GM21717 (cell line): Measurements from ENCODE around the gene HES1.

Experiments used
- ATAC-seq: cut with Tn5 transposase; IDR thresholded peaks from one replicate; pipeline ENCODE4 v1.9.1; 2021; ENCODE audit warnings: mild to moderate bottlenecking, moderate library complexity; ENCODE audit not compliant: unreplicated experiment

HES1 gene

DNA sequence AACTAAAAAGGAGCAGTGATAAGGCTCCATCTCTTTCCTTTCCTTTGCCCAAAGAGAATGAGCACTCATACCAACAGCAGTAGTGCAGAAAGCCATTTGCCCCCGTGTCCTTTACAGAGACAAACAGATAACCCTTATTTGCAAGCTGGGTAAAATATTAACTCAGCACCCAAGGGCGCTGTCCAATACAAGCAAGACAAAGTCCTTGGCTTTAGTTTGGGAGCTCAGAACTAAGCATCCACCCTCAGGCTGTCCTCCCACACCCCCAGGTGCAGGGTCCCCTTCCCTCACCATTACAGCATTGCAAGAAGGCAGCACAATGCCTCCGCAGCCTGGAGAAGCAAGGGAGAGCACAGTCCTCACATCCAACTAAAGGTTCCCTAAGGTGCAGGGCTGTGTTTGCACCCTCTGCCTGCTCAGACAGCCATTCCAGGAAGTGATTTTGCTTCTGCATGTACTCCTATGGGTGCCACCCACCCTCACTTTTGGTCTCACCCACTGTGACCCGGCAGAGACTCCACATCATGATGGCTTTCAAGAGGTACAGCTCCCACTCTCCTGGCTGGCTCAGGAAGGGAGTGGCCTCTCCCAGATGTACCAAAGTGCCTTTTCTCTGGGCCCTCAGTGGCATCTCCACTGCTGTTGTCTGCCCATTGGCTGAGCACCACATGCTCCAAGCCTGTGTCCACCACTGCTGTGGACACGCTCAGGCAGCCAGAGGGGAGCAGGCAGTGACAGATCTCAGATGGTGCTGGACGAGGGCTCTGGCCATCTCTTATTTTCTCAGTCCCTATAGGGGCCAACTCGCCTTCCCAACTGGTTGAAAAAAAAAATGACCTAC, 34.1 kb upstream of the HES1 start:
- ATAC-seq: peak; percentile 10

DNA sequence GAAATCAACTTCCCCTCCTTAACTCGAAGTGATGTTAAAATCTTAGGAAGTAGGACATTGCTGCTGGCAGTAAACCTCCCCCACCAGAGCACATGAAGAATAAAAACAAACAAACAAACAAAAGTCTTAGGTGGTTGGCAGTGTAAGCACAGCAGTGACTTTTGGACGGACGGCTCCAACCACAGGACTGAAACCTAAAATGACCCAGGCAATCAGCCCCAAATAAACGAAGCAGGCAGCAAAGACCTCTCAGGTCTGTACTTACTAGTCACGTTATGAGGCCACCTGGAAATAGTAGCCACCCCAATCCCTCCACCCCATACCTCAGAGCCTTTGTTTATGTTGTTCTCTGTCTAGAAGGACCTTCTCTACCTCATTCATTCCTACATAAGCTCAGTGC, 33.5 kb upstream of the HES1 start:
- ATAC-seq: no peak

DNA sequence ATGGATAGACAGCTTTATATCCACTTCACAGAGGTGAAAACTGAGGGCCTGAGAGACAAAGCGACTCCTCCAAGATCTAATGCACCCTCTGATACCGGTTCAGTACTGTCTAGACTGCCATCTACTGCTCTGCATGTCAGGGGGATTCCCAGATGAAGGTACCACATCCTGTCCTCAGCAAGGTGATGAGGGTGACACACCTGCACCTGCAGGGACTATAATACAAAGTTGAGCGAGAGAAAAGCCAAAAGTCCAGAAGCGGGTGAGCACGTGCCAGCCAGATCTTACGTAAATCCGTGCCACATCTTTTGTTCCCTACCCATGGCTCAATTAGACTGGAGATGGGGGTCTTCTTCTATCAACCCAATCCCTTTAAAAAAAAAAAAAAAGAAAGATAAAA, 32.4 kb upstream of the HES1 start:
- peak; percentile 33 for ATAC-seq

DNA sequence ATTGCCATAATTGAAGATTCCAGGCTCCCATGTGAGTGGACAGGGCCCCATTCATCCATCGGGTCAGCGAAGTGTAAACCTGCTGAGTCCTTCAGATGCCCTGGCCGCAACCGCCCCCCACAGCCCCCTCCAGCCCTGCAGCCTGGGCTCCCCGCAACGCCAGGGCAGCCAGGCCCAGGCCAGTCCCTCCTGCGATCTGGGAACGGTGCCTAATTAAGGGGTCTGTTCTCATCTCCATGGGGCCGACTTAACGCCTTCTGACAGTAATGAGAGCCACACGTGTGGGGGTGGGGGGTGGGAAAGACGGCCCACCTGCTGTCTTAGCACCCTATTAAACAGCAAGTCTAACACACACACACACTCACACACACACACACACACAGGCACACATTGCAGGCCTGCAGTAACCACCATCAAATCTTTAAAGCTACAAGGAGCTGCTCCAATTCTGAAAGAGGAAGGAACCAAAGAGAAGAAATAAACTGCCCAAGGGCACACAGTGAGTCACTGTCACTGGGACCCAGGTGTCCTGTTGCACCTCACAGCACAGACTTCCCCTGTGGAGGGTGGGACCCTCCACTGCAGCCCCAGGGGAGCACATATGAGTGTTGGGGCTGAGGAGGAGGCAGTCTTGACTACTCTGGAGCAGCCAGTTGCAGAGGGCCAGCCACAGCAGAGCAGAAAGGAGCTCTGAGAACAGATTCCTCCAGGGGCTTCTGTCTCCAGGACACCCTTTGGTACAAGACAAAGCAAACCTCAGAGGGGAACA, 31.8 kb upstream of the HES1 start:
- ATAC-seq: peak; percentile 33

DNA sequence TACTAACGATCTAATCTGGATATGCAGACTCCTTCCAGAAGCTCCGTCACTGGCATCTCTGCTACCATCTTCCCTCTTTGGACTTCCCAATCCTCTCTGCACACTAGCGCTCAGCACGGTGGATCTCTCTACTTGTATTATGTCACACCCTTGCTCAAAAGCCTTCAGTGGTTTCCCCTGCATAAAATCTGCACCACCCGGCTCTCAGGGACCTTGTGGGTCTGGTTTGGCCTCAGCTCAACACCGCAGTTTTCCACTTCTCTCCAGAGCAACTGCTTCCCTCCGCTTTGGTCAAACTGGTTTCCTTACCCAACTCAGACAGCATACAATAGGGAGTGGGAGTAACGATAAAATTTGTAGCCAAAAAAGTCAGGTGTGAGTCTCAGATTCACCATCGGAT, 30.7 kb upstream of the HES1 start:
- no peak for ATAC-seq

DNA sequence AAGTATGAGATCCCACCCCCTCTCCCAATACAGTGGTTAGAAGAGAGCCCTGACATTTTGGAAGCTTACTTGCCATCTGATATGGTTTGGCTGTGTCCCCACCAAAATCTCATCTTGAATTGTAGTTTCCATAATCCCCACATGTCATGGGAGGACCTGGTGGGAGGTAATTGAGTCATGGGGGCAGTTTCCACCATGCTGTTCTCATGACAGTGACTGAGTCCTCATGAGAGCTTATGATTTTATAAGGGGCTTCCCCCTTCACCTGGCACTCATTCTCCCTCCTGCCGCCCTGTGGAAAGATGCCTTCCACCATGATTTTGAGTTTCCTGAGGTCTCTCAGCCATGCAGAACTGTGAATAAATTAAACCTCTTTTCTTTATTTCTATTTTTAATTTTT, 28.8 kb upstream of the HES1 start:
- ATAC-seq: no peak

DNA sequence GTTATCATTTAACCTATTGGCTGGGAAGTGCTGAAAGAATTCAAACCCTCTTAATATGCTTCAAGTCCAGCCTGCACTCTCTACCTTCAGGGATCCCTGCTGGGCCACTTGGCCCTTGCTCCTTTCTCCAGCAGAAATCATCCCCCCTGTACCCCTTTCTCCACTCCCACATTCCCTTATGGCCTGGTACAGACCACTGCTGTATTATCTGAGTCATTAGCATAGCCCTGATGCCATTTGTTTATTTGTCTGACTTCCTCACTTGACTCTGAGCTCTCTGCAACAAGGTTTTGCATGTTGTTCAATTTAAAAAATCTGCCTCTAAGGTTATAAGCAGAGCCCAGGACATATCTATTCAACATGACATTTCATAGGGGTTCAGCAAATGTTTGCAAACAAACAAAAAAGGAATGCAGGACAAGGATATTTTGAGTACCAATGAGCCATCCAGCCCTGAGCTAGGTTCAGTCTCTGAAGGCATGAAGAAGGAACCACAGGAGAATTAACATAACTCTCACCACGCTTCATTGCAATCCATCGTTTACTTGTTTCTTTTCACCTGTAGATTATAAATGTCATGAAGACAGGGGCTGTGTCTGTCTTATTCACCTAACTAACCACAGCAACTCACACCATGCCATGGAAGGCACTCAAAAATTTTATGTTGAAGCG, 26.6 kb upstream of the HES1 start:
- ATAC-seq: no peak

DNA sequence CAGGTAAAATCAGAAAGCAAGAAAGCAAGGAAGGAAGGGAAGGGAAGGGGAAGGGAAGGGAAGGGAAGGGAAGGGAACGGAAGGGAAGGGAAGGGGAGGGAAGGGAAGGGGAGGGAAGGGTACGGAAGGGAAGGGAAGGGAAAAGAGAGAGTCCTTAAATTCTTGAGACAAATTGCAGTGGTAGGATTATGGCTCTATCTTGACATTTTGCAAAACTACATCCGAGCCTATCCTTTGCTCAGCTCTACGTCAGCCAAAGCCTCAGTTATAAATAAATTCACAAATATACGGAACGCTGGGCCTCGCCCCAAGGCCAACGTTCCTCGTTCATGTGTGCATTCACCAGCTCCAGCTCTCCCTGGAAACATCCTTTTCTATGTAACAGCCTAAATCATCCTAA, 25.5 kb upstream of the HES1 start:
- ATAC-seq: no peak

DNA sequence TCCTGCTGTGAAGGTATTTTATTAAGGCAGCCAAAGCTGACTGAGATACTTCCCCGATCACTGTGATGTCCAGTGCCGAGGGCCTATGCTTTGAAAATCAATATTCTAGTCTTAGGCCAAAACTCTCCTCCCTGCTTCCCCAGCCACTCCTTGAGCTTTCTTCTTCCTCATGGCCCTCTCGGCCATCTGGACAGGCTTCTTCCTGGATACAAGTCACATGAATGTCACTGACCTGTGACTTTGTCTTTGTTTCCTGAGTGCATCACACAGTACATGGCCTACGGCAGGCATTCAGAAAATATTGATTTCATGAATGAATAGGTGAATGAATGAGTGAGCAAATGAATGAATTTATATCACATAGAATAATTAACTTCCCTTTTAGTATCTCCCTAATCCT, 24.6 kb upstream of the HES1 start:
- ATAC-seq: no peak

DNA sequence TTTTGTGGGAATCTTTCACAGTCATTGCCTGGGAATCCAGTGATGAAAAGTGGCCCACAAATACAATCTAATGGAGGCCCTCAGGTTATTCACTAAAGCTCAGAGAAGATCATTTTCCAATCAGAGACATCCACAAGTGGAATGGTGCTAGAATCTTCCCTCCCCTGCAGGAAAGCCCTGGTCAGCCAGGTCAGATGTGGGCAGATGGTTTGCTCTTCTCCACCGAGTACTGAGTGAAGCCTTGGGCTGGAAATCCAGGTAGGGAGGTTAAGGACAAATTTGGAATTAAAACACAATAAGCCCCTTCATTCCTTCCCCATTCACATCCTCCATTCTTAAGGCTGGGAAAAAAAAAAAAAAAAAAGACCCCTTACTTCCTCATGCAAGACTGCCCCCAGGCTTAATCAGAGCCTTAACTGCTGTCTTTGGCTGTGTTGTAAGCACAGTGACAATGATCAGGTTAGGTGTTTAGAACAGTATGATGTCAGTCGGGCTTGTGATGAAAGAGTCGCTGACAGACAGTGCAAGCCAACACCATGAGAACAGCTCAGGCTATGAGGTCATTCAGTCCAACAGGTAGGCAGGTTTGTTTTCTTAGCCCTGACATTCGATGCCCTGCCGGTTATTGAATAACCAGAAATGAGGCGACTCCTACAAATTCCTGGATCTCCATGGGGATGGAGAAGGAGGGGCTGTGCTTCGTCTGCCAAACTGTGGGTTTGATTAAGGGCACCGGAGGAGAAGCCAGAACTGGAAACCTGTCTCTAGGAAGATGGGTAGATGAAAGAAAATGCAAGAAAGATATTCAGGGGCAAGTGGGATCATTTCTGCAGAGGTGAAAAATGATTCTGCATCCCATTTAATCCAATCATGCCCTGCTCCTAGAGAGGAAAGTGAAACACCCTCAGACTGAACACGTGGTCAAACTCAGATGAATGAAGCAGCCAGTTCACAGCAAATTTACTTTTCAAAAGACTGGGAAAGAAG, 23.5 kb upstream of the HES1 start:
- no peak for ATAC-seq

DNA sequence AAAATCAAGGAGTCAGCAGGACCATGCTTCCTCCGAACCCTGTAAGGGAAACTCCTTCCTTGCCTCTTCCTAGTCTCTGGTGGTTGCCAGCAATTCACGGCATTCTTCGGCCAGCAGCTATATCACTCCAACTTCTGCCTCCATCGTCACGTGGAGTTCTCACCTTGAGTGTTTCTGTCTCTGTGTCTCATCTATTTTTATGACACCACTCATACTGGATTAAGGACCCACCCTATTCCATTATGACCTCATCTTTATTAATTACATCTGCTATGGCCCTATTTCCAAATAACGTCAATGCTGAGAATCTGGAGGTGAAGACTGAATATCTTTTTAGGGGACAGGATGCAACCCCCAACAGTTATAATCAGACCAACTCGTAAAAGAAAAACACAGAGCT, 21.8 kb upstream of the HES1 start:
- no peak for ATAC-seq

DNA sequence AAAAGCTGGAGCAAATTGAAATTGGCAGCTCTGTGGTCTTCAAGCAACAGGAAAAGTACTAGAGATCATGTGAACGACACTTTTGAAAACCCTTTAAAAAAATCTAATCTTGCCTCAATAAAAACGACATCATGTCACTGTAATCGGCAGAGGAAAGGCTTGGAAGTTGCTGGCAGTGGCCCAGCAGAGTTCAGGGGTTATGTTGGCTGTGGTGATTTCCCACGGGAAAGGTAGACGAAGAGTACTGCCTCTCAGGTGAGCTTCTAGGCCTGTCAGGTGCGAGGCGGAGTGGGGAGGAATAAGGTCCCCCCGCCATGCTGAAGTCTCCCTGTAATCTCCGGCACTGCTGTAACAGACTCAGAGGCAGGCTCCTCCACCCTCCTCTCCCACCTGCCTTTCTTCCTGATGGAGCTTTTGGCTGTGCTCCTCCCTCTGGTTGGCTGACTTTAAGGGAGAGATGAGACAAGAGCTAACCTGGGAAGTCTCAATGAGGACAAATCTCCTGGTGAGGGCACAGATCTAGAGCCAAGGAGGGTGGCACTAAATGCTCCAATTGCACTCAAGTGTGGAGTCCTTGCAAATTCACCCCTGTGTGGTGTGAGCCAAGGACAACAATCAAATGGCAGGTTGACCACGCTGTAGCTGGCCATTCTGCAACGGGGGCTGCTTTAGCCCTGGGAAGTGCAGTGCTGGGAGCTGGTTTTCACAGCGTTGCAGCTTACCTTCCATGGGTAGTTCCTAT, 18.7 kb upstream of the HES1 start:
- ATAC-seq: no peak

DNA sequence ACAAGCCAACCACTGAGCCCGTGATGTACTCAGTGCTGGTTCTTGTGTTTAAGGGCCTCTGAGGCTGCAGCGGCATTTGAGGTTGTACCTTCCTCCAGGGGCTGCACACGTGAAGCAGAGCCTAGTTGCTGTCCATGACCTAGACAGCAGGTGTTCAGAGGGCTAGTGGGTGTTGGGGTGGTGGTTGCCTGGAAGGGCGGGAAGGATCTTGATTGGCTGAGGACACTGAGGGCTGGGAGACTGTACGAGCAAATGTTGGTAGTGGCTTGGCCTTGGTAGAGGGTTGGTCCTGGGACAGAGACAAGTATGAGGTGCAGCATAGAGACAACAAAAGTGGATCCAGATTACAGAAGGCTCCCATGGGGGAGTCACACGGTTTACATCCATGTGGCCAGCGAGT, 17.0 kb upstream of the HES1 start:
- no peak for ATAC-seq

DNA sequence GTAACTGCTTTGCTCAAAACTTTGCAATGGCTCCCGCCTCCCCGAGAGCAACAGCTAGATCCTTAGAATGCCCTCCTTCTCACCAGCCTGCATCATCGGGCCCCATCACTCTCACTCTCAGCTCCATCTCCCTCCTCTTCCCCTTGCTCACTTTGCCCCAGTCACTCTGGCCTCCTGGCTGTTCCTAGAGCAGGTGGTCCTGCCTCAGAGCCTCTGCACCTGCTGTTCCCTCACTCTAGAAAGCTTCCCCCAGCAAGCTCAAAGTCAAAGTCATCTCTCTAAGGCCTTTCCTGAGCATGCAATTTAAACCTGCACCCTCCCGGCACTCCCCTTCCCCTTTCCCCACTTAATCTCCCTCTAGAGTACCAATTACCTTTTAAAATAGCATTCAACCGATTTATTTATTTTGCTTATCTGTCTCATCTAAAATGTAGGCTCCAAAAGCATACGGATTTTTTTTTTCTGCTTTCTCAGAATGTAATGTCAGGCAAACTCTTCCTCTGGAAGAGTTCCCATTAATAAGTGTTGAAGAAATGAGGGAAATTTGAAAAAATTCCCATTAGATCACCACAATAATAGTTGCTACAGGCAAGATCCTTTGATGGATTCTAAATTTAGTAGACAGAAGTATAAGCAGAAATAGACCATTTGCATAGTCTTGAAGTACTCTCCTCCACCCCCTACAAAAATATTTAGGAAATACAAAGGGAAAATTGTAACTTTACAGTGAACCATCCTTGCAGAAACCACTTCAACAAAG, 15.9 kb upstream of the HES1 start:
- no peak for ATAC-seq

DNA sequence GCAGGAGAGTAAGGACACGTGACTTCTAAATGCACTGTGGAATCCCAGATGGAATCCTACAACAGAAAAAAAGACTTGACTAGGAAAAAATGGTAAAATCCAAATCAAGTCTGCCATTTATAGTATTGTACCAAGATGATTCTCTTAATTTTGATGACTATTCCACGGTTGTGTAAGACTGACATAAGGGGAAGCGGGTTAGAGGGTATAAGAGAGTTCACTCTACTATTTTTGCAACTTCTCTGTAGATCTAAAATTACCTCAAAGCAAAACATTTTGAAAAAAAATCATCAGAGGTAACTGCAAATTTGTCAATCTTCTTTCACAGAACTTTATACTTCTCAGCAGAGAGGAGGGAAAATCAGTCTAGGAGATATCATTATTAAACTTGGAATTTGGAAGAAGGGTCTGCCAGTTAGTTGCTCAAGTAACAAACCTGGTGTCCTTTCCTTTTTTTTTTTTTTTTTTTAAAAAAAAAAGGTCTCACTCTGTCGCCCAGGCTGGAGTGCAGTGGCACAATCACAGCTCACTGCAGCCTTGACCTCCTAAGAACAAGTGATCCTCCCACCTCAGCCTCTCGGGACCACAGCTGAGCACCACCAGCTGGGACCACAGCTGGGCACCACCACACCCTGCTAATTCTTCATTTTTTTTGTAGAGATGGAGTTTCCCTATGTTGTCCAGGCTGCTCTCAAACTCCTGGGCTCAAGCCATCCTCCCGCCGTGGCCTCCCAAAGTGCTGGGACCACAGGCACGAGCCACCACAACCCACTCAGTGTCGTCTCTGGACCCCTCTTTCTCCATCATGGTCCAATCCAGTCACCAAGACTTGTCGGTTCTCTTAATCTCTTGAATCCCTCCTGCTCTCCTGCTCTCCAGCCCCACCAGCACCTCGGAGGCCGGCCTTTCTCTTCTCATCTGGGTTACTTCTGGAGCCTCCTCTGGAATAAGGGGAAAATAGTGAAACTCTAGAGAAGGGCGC, 14.9 kb upstream of the HES1 start:
- ATAC-seq: no peak

DNA sequence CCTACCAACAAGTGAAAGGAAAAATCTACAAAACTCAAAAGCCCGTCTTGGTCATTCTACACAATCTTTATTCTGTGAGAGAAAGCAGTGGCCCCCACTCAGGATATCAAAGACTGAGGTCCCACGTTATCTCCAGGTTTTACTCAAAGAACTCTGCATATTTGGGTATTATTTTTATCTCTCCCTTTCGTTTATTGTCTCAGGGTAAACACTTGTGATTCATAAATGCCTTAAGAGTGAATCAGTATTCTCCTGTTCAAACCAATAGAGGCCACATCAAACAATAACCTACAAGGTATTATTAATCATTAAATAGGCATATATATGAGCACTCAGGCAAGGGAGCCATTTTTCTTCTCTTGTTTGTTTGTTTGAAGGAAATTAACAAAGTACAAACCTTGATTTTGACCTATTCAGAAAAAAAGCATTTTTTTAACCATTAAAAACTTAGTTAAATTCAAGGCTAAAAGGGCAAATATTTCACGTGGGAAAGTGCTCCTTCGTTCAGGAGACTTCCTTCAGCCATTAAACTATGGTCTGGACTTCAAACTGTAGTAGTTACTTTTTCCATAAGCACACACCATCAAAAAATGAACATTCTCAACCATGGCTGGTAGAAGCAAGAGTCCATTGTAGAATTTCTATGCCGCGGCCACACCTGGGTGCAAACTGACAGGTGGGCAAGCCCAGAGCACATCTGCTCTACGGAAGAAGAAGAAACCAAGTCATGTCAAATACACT, 13.9 kb upstream of the HES1 start:
- ATAC-seq: no peak

DNA sequence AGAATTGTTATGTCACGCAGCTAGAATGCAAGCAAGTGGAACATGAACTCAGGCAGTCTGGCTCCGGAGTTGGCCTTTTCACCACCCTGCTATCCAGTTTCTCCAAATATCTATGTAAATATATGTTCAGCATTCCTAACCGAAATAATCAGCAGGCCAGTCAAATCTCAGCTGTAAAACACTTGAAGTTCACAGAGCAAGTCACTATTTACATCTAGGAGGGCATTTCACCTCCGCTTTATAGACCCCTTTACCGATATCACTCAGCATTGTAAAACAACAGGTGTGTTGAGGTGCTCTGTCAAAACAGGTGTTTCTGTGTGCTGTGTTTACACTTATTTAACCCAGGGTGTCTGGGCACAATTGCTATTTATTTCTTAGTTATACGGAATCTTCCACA, 12.2 kb upstream of the HES1 start:
- no peak for ATAC-seq
